CD4-positive, alpha-beta T cell treated with Interleukin-4 for 1 hour (primary cell): ENCODE data around the gene MYCBPAP.

ENCODE experiments used
- DNase-seq, 2 donors: peaks; one replicate each; pipeline ENCODE4 v3.0.0-alpha.2; 2020 to 2022

Gene MYCBPAP

DNA sequence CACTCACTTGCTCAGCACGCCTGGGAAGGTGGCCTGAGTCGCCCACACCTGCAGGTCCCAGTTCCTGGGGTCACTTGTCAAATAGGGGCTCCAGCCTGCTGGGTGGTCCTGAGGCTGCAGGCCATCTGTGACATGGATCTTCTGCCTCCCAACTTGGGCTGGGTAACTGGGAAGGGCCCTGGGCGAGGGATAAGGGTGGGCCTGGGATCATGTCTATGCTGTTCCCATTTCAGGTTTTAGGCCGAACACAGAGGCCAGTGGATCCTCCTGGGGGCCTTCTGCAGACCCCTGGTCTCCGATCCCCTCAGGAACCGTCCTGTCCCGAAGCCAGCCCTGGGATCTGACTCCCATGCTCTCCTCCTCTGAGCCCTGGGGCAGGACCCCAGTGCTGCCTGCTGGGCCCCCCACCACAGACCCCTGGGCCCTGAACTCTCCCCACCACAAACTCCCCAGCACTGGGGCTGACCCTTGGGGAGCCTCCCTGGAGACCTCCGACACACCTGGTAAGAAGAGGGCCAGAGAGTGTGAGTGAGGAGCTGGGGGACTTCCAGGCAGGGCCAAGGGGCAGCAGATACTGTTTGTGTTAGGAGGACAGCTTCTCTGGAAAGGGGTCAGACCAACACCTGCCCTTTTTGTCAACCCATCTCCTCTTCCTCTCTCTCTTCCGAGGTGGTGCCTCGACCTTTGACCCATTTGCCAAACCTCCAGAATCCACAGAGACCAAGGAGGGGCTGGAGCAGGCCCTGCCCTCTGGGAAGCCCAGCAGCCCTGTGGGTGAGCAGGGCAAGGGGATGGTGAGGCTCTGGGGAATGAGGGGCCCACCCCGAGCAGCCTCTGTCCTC lies 32.5 kb downstream of the MYCBPAP start:
- DNase-seq: no peak

- DNase-seq: no peak
These were observed 33.1 kb downstream of the MYCBPAP start for GRCh38 chr17:50541402-50541715.

GRCh38 chr17:50541716-50542688 lies 33.8 kb downstream of the MYCBPAP start:
- peak; percentile 75 to 81 for DNase-seq

DNA sequence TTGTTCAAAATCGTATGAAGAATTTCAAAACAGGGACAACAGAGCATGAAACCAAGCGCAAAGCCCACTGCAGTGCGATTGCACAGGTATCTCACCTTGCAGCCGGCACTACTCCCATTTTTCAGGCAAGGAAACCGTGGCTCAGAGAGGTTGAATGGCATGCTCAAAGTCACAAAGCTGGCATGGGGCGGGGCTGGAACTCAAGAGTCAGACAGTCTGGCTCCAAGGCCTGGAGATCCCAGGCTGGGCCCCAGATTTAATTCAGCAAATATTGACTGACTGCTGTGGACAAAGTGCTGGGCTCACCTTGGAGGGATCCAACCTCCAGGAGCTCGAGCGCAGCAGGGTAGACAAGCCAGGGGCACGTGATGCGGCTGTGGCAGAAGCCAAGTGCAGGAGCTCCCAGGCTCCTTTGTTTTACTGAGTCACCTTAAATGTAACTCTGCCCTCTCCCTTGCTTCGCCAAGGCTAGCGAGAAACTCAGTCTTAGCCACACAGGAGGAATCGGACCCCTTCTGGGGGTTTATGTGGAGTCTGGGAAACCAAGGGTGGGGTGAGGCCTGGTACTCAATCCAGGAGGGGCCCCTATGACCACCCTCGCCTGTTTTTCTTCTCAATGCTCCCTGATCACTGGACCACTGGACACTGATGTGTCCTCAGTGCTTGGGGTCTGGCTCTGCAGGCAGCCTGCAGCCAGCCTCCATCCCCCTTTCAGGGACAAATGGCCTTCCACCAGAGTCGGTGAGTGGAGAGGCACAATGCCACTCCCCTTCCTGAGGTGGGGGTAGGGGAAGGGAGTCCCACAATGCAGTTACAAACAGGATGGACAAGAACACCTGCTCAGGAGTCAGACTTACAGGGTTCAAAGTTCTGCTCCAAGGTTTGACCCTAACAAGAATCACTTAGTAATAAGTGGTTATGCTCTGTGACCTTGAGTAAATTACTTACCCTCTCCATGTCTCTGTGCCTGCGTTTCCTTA lies 34.8 kb downstream of the MYCBPAP start:
- DNase-seq: no peak

- no peak for DNase-seq
These were observed 36.3 kb downstream of the MYCBPAP start for GRCh38 chr17:50544516-50544915.

DNA sequence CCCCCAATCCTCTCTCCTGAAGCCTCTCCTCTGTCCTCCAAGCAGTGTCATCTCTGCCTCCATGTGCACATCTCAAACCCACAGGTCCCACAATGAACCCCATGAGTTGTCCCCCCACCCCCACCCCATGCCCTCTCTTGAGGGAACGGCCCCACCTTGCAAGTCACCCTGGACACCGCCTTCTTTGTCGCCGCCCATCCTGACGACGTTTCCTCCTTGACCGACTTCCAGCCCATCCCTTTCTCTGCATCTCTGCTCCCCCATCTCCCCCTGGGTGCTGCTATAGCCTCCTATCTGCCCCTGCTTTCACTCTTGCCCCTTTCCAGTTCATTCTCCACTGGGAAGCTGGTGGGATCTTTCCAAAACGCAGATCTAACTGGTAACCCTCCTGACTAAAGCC lies 37.1 kb downstream of the MYCBPAP start:
- DNase-seq: no peak

DNA sequence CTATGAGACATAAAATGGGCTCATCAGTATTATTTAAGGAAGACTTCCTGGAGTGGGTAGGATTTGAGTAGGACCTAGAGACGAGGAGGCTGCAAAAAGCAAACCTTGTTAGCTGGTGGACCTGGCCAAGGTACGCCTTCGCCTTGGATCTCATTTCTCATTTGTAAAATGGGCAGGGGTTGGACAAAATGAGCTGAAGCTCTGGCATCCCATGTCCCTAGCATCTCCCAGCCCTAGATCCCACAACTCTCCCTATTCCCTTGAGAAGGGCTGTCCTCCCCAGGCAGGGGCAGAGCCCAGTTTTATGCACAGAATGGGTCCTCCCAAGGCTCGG lies 38.4 kb downstream of the MYCBPAP start:
- DNase-seq: no peak

DNA sequence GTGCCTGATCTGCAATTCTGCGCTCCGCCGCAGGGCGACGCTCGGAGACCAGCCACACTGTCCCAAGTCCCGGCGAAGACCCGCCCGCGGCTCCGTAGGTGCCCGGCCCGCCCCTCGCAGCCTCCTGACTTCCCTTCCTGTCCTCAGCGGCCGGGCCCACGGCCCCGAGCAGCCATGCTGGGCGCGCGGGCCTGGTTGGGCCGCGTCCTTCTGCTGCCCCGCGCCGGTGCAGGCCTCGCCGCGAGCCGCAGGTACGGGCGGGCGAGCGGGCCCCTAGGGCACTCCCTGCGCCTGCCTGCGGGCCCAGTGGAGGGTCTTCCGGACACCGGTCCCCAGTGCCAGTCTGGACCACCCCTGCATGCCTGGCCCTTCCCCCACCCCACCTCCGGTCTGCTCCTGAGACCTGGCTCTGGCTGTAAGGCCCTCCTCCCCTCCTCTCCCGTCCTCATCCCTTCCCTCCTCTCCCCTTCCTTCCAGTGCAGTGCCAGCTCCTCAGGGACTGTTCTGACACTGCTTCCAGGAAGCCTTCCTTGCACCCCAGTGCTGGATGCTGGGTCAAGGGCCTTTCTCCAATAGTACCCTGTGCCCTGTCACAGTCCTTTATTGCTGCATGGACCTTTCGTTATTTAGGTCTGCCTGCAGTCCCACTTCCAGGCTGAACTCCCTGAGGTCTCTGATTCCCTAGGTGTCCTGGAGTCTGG lies 38.9 kb downstream of the MYCBPAP start, which contains the start of gene SPATA20:
Gene SPATA20, plus strand, starts transcription at position 140 of the 701 bp plus-strand sequence. Its CDS starts 35 bp downstream, at position 175.
- peak; percentile 85 to 90 for DNase-seq

- DNase-seq: no peak
These were observed 39.5 kb downstream of the MYCBPAP start for GRCh38 chr17:50547736-50548083.

DNA sequence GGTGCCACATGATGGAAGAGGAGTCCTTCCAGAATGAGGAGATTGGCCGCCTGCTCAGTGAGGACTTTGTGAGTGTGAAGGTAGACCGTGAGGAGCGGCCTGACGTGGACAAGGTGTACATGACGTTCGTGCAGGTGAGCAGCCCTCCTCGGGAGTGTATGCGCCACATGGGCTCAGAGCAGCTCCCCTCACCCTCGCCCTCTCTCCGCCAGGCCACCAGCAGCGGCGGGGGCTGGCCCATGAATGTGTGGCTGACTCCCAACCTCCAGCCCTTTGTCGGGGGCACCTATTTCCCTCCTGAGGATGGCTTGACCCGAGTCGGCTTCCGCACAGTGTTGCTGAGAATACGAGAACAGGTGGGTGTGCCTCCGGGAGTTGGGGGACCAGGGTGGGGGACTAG lies 40.6 kb downstream of the MYCBPAP start:
- no peak for DNase-seq

- no peak for DNase-seq
These were observed 41.2 kb downstream of the MYCBPAP start for GRCh38 chr17:50549256-50549941.

DNA sequence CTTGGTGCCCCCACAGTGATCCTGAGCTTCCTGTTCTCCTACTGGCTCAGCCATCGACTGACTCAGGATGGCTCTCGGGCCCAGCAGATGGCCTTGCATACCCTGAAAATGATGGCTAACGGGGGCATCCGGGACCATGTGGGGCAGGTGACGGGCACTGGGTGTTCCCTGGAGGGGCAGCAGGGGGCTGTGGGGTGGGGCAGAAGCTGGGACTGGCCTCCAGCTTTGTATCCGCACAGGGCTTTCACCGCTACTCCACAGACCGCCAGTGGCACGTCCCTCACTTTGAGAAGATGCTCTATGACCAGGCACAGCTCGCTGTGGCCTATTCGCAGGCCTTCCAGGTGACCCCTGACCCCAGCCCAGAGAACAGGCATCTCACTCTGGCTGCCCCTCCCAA lies 41.7 kb downstream of the MYCBPAP start:
- DNase-seq: no peak

DNA sequence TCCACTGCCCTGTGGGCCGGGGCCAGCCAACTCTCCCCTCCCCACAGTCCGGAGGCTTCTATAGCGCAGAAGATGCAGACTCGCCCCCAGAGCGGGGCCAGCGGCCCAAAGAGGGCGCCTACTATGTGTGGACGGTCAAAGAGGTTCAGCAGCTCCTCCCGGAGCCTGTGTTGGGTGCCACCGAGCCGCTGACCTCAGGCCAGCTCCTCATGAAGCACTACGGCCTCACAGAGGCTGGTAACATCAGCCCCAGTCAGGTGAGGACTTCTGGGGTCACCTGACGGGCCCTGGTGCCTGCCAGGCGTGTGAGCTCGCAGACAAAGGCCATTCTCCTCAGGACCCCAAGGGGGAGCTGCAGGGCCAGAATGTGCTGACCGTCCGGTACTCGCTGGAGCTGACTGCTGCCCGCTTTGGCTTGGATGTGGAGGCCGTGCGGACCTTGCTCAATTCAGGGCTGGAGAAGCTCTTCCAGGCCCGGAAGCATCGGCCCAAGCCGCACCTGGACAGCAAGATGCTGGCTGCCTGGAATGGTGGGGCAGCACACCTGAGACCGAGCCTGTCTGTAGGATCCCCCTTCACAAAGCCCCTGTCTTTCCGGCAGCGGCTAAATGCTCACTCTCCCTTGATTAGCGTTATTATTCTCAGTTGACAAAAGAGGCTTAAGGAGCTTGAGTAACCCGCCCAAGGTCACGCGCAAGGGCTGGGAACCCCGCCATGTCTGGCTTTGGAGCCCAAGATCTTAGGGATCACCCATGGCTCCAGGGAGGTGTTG lies 42.6 kb downstream of the MYCBPAP start:
- no peak for DNase-seq

DNA sequence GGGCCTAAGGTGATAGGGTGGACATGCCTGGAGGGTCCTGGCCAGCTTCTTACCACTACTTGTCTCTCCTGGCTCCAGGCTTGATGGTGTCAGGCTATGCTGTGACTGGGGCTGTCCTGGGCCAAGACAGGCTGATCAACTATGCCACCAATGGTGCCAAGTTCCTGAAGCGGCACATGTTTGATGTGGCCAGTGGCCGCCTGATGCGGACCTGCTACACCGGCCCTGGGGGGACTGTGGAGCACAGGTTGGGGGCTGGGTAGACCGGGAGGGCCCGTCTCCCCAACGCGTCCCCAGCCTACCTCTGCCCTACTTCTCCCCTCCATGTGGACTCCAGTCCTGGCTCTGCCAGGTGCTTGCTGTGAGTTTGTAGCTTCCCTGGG lies 43.2 kb downstream of the MYCBPAP start:
- DNase-seq: no peak

DNA sequence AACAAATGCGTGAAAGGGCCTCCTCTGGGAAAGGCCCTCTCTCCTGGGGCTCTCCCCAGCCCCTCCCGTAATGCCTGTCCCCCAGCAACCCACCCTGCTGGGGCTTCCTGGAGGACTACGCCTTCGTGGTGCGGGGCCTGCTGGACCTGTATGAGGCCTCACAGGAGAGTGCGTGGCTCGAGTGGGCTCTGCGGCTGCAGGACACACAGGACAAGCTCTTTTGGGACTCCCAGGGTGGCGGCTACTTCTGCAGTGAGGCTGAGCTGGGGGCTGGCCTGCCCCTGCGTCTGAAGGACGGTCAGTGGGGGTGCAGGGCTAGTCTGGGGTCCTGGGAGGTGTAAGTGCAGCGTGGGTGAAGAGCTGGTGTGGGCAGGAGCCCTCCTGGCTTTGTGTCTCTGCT lies 43.6 kb downstream of the MYCBPAP start:
- DNase-seq: no peak

DNA sequence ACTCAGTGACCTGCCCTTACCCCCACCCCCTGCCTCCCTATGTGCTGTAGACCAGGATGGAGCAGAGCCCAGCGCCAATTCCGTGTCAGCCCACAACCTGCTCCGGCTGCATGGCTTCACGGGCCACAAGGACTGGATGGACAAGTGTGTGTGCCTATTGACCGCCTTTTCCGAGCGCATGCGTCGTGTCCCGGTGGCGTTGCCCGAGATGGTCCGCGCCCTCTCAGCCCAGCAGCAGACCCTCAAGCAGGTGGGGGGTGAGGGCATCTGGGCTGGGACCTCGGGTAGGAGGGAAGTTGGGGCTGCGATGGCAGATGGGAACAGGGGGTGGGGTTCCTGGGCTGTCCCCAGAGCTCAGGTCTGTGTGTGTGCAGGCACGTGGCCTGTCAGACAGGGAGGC lies 46.0 kb downstream of the MYCBPAP start:
- DNase-seq: no peak

GRCh38 chr17:50556803-50557202 lies 48.6 kb downstream of the MYCBPAP start:
- no peak for DNase-seq

DNA sequence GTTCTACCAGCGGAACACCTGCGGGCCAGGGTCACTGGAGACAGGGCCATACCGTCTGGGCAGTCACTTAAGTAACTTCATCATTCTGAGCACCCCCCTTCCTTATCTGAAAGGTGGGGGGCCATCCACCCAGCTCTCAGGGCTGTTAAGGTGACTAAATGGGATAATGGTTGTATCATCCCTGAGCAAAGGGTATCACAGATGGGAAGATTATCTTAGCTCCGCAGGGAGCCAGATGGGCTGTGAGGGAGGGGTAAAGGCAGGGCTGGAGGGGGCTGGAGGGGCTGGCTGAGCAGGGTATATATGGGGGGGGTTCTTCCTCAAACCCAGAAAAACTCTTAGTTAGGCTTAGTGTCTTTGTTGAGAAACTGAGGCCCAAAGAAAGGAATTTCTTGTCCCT lies 49.4 kb downstream of the MYCBPAP start:
- DNase-seq: no peak

DNA sequence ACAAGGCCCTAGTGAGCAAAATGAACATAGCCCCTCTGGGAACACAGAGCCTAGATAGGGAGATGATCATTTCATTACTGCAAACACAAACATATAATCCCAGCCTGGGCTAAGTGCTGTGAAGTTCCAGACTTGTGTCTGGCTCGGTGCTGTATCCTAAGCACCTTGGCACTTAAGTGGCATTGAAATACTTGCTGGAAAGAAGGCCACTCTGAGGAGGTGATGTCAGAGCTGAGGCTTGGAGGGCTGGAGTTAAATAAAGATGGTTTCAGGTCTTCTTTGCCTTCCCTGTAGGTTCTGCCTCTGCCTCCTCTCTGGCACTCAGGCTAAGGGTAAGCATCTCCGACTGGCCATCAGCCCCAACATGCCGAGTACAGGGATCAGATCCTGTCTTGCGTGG lies 49.9 kb downstream of the MYCBPAP start:
- DNase-seq: no peak

DNA sequence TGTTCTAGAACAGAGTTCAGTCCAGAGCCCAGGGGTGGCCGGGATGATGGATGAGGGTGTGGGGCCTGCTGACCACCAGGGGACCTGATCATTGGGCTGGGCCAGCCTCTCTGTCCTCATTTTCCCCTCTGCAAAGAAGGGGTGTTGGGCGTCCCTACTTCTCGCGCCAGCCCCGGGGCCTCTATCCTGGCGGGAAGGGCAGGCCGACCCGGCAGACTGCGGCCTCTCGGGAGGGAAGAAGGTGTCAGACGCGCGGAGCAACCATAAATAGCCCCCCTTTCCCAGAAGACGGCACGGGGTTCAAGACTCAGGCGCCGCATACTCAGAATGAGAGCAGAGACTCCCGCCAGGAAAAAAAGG lies 50.3 kb downstream of the MYCBPAP start:
- DNase-seq: no peak
